A673 (cell line): ENCODE results near the gene TTC39A.

Experiments
- EZH2 ChIP-seq: fragments of 200-600 bp; sonication (generic); IDR thresholded peaks from 2 replicates; pipeline ENCODE4 v1.6.1; 2017; ENCODE audit warnings: borderline replicate concordance, low read depth, mild to moderate bottlenecking, mixed read lengths, antibody characterized with exemption, low read length; ENCODE audit not compliant: poor library complexity, severe bottlenecking
- TF ChIP-seq, protein P1 (sequence below): fragments of 300-800, 200-600 bp; sonication (generic); conservative IDR thresholded peaks from 2 replicates; pipeline ENCODE4 v1.5.1; 2017; ENCODE audit warnings: low read depth, mild to moderate bottlenecking, antibody characterized with exemption, low read length, moderate library complexity, mixed read lengths

- TF ChIP-seq, protein P1, sequence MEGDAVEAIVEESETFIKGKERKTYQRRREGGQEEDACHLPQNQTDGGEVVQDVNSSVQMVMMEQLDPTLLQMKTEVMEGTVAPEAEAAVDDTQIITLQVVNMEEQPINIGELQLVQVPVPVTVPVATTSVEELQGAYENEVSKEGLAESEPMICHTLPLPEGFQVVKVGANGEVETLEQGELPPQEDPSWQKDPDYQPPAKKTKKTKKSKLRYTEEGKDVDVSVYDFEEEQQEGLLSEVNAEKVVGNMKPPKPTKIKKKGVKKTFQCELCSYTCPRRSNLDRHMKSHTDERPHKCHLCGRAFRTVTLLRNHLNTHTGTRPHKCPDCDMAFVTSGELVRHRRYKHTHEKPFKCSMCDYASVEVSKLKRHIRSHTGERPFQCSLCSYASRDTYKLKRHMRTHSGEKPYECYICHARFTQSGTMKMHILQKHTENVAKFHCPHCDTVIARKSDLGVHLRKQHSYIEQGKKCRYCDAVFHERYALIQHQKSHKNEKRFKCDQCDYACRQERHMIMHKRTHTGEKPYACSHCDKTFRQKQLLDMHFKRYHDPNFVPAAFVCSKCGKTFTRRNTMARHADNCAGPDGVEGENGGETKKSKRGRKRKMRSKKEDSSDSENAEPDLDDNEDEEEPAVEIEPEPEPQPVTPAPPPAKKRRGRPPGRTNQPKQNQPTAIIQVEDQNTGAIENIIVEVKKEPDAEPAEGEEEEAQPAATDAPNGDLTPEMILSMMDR: no peak
- TF ChIP-seq EZH2: no peak
These were observed 35.4 kb upstream of the TTC39A start for GRCh38 chr1:51365774-51366173.
